GOT3 (cell line): ENCODE results near the gene URI1.

Experiments
- DNase-seq: peaks from one replicate; lab custom pipeline; 2025; ENCODE audit warnings: mixed read lengths; lab: John Stamatoyannopoulos, UW

URI1 gene

GRCh38 chr19:30056580-30056979 lies 114.5 kb downstream of the URI1 start:
- DNase-seq = no peak

- no peak for DNase-seq
Observed at GRCh38 chr19:30059741-30060457, 117.9 kb downstream of the URI1 start.

- no peak for DNase-seq
Observed at GRCh38 chr19:30060531-30061222, 118.6 kb downstream of the URI1 start.

DNA sequence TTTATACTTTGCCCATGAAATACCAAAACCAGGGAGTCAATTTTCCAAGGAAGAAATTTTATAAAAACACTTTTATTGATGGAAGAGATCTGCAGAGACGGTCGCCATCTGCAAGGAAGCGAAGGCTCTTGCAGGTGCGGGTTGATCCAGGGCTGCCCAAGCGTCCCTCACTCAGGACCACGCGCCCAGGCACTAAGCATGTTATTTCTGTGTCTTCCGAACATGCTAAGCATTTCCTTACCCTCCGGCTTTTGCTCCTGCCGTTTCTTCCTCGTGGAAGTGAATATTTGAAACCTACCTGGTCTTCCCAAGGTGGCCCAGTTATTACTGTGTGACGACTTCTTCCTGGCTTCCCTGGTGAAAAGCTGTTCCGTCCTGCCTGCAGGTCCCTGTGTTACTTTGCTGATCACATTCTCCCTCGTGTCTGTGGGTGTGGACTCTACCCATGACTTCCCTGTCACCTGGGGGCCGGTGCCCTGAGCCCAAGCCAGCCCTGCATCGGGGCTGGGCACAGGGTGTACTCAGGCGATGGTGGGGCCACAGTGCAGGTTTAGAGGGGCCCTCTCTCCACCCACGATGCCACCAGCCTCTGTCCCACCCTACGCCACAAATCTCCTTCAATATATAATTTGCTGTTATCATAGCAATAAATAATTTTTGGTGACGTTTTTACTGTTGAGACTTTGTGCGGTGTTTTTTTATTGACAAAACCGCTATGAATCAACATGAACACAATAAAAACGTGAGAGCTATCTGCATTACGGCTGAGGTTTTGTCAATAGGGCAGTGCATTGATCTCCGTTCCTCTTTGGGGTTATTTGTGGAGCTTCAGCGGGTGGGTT lies 119.4 kb downstream of the URI1 start:
- no peak for DNase-seq

DNA sequence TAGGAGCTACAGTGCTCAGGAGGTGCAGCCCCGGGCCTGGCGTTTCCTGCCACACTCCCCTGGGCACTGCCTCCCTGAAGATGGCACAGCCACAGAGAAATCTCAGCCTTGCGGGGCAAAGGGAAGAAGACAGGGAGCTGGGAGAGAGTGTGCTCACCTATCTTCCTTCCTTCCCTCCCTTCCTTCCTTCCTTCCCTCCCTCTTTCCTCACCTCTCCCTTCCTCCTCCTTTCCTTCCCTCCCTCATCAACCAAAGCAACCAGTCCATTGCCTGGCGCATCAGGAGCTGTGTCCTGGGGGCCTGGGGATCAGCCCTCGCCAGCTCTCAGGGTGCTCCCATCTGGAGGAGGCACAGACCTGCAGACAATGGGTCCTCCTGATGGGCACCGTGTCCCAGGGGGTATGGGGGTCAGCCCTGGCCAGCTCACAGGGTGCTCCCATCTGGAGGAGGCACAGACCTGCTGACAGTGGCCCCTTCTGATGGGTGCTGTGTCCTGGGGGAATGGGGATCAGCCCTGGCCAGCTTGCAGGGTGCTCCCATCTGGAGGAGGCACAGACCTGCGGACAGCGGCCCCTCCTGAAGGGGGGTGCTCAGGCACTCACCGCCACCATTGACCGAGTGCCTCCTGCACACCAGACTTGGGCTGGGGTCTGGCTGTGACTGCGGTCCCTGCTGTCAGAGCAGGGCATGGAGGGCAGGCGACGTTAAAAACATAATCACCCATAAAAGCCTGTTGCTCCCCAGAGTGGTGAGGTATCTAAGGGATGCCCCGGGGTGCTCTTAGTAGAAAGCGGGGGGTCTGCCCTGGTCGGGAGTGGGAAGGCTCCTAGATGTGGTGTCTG lies 120.2 kb downstream of the URI1 start:
- no peak for DNase-seq

GRCh38 chr19:30062907-30063649 lies 121.0 kb downstream of the URI1 start:
- DNase-seq = no peak

- no peak for DNase-seq
Observed at GRCh38 chr19:30063650-30064347, 121.8 kb downstream of the URI1 start.

DNA sequence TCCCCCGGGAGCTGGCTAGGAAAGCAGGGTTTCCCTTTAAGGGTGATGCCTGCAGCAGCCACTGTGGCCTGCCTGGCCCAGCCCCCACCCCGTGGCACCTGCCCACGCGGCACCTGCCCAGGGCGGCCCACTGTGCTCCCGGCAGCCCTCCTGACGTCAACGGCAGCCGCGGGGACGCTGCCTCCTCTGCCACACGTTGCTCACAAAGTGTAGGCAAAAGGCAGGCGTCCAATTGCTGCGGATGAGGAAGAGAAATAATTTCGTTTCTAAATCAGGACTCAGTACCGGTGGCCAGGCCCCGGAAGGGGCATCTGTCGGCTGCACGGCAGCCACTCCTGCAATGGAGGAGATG lies 122.3 kb downstream of the URI1 start:
- DNase-seq = no peak

- no peak for DNase-seq
Observed at GRCh38 chr19:30064771-30065494, 122.9 kb downstream of the URI1 start.

- no peak for DNase-seq
Observed at GRCh38 chr19:30065680-30066606, 123.9 kb downstream of the URI1 start.
